Erythroblast (primary cell): ENCODE results near the gene WSCD2.

Experiments
- DNase-seq, 2 experiments: peaks; one replicate each; lab custom pipeline; 2025; lab: John Stamatoyannopoulos, UW
- GATA1 ChIP-seq: IDR thresholded peaks from 2 replicates; pipeline ENCODE4 v1.6.1; 2011; ENCODE audit warnings: low read depth, mild to moderate bottlenecking, control low read depth, low read length, moderate library complexity
- POLR2A ChIP-seq: IDR thresholded peaks from 2 replicates; pipeline ENCODE4 v1.6.1; 2011; ENCODE audit warnings: mild to moderate bottlenecking, low read length

WSCD2 gene

DNA sequence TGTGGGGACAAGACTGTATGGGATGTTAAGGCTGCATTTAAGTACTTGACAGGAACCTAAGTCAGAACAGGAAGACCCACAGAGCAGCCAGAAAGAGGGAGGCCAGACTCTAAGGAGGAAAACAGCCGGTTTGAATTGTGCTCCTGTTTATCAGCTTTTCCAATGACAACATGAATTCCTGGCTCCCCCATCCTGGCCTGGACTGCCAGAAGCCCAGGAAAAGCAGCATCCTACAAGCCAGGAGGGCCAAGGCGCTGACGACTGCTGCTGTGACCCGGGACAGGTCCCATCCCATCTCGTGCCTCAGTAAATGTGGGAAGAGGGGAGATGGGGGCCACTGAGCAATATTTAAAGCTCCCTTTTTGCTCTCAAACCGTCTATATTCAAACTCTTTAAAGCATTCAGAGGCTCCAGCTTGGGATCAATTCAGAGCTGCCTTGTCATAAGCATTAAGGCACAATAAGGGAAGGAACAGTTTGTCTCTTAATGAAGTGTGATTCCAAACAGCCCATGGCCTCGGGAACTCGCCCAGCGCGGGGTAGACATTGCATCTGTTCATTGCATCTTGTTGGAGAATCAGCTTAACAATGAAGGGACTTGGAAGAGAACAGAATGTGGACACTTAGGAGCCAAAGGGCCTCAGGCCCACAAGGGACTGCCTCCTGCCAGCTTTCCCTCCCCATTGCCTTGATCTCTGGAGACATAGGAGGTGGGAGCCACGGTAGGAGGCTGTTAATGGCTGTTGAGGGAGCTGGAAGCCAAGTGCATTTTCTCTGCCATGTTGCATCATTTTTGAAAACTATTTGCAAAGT, 160.5 kb downstream of the WSCD2 start:
- TF ChIP-seq GATA1 (no peak), POLR2A (no peak)
- DNase-seq = no peak

DNA sequence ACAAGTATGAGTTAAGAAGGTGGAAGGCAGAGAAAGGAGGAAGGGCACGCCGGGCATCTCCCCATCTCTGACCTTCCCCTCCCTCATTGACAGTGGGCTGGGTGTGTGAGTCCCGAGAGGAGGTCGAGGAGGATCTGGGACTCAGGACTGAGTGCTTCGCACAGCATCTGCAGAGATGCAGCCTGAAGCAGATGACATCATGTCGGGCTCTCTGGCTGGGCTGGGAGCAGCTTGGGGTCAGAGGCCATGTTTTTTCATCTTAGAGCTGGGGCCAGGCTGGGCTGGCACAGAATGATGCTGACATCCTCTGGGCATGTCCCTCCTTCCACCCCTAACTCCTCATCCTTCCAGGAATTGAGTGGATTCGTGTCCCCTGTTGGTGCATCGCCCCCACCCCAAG, 166.6 kb downstream of the WSCD2 start:
- TF ChIP-seq POLR2A (no peak), GATA1 (no peak)
- DNase-seq = no peak

DNA sequence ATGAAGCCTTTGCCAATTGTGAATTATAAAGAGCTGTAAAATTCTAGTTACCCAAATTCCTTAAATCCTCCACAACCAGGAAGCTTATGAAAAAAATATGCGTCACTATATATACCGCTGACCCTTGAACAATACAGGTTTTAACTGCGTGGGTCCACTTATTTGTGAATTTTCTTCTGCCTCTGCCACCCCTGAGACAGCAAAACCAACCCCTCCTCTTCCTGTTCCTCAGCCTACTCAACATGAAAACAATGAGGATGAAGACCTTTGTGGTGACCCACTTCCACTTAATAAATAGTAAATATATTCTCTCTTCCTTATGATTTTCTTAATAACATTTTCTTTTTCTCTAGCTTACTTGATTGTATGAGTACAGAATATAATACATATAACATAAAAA, 167.9 kb downstream of the WSCD2 start:
- TF ChIP-seq GATA1 (no peak), POLR2A (no peak)
- DNase-seq = no peak

DNA sequence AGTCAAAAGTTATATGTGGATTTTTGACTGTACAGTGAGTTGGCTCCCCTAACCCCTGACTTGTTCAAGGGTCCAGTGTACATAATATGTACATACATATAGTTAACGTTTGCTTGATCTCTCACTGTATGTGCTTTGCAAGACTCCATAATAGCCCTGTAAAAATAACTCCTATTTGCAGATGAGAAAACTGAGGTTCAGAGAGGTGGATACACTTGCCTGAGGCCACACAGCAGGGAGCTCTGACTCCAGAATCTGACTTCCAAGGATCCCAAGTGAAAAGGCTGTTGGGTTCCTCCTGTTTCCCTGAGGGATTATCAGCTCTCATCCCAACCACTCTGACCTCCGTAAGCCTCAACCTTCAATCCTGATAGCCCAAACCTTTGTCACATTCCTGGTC, 168.3 kb downstream of the WSCD2 start:
- TF ChIP-seq GATA1 = no peak
- TF ChIP-seq POLR2A = no peak
- no peak for DNase-seq

DNA sequence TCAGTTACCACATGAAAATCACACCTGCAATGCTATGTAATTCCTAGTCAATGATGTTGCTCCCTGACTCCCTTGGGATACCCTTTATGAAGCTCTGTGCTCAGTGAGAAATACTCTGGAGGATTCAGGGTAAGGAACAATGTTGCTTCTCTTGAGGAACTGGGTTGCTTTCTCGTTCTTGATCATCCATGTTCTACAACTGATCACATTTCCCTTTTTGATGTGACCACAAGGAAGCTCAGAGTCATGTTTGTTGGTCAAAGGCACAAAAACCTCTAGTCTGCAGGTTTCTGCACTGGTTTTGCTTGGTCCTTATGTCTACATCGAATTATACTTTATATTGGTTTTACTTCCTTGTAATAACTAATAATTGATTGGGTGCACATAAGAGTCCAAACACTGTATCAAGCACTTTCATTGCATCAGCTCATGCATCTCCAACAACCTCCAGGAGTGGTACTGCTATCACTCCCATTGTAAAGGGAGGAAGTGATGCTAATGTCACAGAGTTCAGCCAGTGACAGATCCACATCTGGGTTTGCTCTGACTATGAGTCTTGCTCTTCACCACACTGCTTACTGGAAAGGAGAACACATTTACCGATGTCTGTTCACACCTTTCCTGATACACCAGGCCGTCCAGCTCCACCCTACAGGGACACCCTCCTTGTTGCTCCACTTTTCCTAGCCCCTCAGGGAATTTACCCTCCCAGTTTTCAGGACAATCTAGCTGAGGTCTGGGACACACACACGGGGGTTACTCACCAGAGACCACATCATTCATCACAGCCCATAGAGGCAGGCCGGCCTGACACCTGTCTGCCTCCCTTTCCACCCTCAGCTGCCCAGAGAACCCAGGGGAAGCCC, 169.0 kb downstream of the WSCD2 start:
- TF ChIP-seq GATA1 (no peak), POLR2A (no peak)
- no peak for DNase-seq

DNA sequence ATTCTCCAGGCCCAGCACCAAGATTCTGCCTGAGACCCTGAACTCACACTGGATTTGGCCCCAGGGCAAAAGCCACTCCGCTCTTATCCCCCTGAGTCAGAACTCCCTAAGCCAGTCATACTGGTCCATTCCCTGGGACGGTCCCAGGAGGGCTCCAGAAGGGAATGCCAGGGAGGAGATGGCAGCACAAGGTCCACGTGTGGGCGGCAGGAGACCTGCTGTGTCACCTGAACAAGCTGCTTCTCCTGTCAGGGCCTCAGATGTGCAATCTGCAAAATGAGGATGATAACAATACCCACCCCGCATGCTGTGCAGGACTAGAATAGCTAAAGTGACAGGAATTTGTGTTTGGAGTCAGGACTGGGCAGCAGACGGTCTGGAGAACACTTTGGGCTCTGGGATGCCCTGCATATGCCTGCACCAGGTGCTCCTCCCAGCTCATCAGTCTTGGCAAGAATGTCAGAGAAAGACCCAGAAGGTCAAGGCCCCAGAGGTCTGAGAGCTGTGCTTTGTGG, 169.7 kb downstream of the WSCD2 start:
- TF ChIP-seq POLR2A = no peak
- TF ChIP-seq GATA1 = no peak
- no peak for DNase-seq

DNA sequence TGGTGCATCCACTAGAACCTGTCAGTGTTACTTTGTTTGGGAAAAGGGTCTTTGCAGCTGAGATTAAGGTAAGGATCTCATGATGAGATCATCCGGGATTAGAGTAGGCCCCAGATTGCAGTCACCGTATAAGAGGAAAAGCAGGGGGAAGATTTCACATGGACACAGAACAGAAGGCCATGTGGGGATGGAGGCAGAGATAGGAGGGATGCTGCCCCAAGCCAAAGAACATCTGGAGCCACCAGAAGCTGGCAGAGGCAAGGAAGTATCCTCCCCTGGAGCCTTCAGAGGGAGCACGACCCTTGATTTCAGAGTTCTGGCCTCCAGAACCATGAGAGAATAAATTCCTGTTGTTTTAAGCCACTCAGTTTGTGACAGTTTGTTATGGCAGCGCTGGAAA, 170.4 kb downstream of the WSCD2 start:
- TF ChIP-seq POLR2A = no peak
- no peak for TF ChIP-seq GATA1
- DNase-seq = no peak
